HG03025 (cell line): ENCODE results near the gene CRACR2A.

Source experiments
- ATAC-seq: cut with Tn5 transposase; IDR thresholded peaks from one replicate; pipeline ENCODE4 v1.9.1; 2021; ENCODE audit warnings: mild to moderate bottlenecking, moderate library complexity; ENCODE audit not compliant: unreplicated experiment, low FRiP score

CRACR2A gene

GRCh38 chr12:3571724-3572123 is 181.2 kb downstream of the CRACR2A start:
- ATAC-seq = no peak

- no peak for ATAC-seq
Measured at GRCh38 chr12:3571323-3571722, 181.6 kb downstream of the CRACR2A start.

- no peak for ATAC-seq
Measured at GRCh38 chr12:3568695-3569094, 184.2 kb downstream of the CRACR2A start.

GRCh38 chr12:3565985-3566384 is 186.9 kb downstream of the CRACR2A start:
- ATAC-seq = no peak
